ENCODE data around the gene DYNLT2.

DNA sequence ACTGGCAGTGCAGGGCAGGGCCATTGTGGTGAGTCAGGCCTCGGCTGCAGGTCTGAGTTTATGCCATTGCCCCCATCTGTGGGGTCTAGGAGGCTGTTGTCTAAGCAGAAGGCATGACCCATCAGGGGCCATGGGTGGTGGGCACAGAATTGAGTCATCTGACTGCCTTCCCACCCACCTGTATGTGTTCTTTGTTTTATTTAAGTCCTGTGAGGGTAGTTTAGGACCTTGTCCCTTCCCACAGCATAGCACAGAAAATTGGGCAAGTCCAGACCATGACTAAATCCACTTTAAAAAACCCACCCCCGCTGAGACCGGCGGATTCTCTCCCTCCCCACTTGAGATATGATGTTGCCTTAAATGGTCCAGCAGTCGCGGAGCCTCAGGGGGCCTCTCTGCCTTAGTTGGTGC, 40.4 kb upstream of the DYNLT2 start:
- TF ChIP-seq FOXA1 (IDR thresholded peaks at IDR 0.05), result no peak
- TF ChIP-seq FOXM1 (IDR thresholded peaks at IDR 0.05; ENCODE audit: borderline replicate concordance), result no peak
- TF ChIP-seq FOXK2 (IDR thresholded peaks at IDR 0.05), result no peak
- TF ChIP-seq SP1 (IDR thresholded peaks at IDR 0.05), result no peak
